ENCODE data around the gene KCNC3. TPM values are rescaled to one million over a fixed set of nuclear protein-coding genes. Genes with fewer than 3 reads are reported as not detected.
A peak's percentile ranks its signal among the peaks of the same experiment; 100 is the strongest.

The KCNC3 gene
- total and polyA plus RNA-seq, 2 of the 13 experiments (the other 11 are each of a cell fraction or from before 2014, with no cell fraction given), result 0.29 to 1.7 TPM

GRCh38 chr19:50275577-50276368 lies 53.4 kb downstream of the KCNC3 start (continued):
- TF ChIP-seq SMARCE1 (IDR thresholded peaks at IDR 0.05; ENCODE audit: borderline replicate concordance) (no peak), ZFP37 (CRISPR knock-in tag; IDR thresholded peaks at IDR 0.05; ENCODE audit: borderline replicate concordance) (peak; percentile 76; the same call in 1 of the 2 replicates), ZBED4 (CRISPR knock-in tag; IDR thresholded peaks at IDR 0.05; ENCODE audit: borderline replicate concordance) (peak; percentile 94; the same call in 1 of the 2 replicates), UBTF (CRISPR knock-in tag; IDR thresholded peaks at IDR 0.05) (peak; percentile 91), HOXA5 (CRISPR knock-in tag; IDR thresholded peaks at IDR 0.05) (0 out of 2 replicates have a peak, but pooled peaks have one; percentile 46), KMT2A (CRISPR knock-in tag; IDR thresholded peaks at IDR 0.05) (0 out of 2 replicates have a peak, but pooled peaks have one; percentile 31), MEIS2 (CRISPR knock-in tag; IDR thresholded peaks at IDR 0.05) (peak; percentile 78; the same call in 1 of the 2 replicates), MIER2 (CRISPR knock-in tag; IDR thresholded peaks at IDR 0.05) (0 out of 2 replicates have a peak, but pooled peaks have one; percentile 45), ZNF263 (CRISPR knock-in tag; IDR thresholded peaks at IDR 0.05) (peak; percentile 58; the same call in 1 of the 2 replicates), ISX (CRISPR knock-in tag; conservative IDR thresholded peaks at IDR 0.05) (0 out of 2 replicates have a peak, but pooled peaks have one; percentile 44), ESRRA (CRISPR knock-in tag; IDR thresholded peaks at IDR 0.05; ENCODE audit: low read depth) (peak; percentile 92)
- TF ChIP-seq, protein P1, sequence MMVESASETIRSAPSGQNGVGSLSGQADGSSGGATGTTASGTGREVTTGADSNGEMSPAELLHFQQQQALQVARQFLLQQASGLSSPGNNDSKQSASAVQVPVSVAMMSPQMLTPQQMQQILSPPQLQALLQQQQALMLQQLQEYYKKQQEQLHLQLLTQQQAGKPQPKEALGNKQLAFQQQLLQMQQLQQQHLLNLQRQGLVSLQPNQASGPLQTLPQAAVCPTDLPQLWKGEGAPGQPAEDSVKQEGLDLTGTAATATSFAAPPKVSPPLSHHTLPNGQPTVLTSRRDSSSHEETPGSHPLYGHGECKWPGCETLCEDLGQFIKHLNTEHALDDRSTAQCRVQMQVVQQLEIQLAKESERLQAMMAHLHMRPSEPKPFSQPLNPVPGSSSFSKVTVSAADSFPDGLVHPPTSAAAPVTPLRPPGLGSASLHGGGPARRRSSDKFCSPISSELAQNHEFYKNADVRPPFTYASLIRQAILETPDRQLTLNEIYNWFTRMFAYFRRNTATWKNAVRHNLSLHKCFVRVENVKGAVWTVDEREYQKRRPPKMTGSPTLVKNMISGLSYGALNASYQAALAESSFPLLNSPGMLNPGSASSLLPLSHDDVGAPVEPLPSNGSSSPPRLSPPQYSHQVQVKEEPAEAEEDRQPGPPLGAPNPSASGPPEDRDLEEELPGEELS (CRISPR knock-in tag; IDR thresholded peaks at IDR 0.05), result peak; percentile 57
- TF ChIP-seq, protein P2, sequence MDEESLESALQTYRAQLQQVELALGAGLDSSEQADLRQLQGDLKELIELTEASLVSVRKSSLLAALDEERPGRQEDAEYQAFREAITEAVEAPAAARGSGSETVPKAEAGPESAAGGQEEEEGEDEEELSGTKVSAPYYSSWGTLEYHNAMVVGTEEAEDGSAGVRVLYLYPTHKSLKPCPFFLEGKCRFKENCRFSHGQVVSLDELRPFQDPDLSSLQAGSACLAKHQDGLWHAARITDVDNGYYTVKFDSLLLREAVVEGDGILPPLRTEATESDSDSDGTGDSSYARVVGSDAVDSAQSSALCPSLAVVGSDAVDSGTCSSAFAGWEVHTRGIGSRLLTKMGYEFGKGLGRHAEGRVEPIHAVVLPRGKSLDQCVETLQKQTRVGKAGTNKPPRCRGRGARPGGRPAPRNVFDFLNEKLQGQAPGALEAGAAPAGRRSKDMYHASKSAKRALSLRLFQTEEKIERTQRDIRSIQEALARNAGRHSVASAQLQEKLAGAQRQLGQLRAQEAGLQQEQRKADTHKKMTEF (CRISPR knock-in tag; IDR thresholded peaks at IDR 0.05), result peak; percentile 47; the same call in 1 of the 2 replicates

All from HepG2 (cell line).